SH-SY5Y (cell line): ENCODE results near the gene GPC3.

Experiments
- GATA2 ChIP-seq: IDR thresholded peaks from 2 replicates; pipeline ENCODE4 v1.6.1; 2011; ENCODE audit warnings: mild to moderate bottlenecking, low read depth, low read length
- GATA3 ChIP-seq: IDR thresholded peaks from 2 replicates; pipeline ENCODE4 v1.6.1; 2011; ENCODE audit warnings: low read depth, mild to moderate bottlenecking, low read length, moderate library complexity

DNA sequence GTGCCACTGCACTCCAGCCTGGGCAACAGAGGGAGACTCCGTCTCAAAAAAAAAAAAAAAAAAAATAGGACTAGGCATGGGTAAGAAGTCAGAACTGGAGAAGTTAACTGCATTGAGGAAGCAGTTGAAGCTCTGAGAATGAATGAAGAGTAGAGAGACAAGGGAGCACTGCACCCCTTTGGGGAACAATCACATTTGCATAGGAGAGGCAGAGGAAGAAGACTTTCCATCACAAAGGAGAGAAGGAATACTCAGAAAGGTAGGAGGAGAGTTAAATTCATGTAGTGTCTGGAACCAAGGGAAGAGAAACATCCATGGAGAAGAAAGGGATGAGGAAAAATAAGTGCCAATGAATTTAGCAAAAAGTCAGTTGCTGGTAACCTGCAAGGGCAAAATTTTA is 72.4 kb downstream of the GPC3 start:
- no peak for TF ChIP-seq GATA2
- no peak for TF ChIP-seq GATA3
